Dermis microvascular lymphatic vessel endothelial cell (primary cell): ENCODE data around the gene OR2G2. TPM values are rescaled to one million over a fixed set of nuclear protein-coding genes. Genes with fewer than 3 reads are reported as not detected.

Experiments
- total RNA-seq: library from RNA; depleted of rRNA; stranded (reverse); fragments of >200 nt; gene quantifications from 2 replicates; pipeline ENCODE4 v1.2.1, GENCODE V29; 2014

The OR2G2 gene
- total RNA-seq, 1 donor from 2014 or later = not detected

Other genes starting within 250 kb of the OR2G2 start
- under 0.01 TPM in 1 of 2 replicates, not detected in the other for gene NLRP3, start 172.2 kb upstream of the OR2G2 start, total RNA-seq
- gene OR2B11, start 130.3 kb upstream of the OR2G2 start, total RNA-seq = not detected in 2 replicates
- not detected in 2 replicates for gene OR2C3, start 51.9 kb upstream of the OR2G2 start, total RNA-seq
- gene GCSAML, start 39.2 kb upstream of the OR2G2 start, total RNA-seq = not detected in 2 replicates
- gene OR2G3, start 17.2 kb downstream of the OR2G2 start, total RNA-seq = not detected in 2 replicates
- not detected in 2 replicates for gene OR13G1, start 91.4 kb downstream of the OR2G2 start, total RNA-seq
- not detected in 2 replicates for gene OR6F1, start 128.3 kb downstream of the OR2G2 start, total RNA-seq
- not detected in 2 replicates for gene OR14K1, start 150.3 kb downstream of the OR2G2 start, total RNA-seq
- not detected in 2 replicates for gene OR14A2, start 159.8 kb downstream of the OR2G2 start, total RNA-seq
- gene OR1C1, start 172.2 kb downstream of the OR2G2 start, total RNA-seq = not detected in 2 replicates
- not detected in 2 replicates for gene OR14A16, start 235.8 kb downstream of the OR2G2 start, total RNA-seq